Dedifferentiated amniotic fluid mesenchymal stem cell (primary cell): ENCODE data around the gene RPP38.
A peak's percentile ranks its signal among the peaks of the same experiment; 100 is the strongest.

Source experiments
- DNase-seq: peaks from one replicate; pipeline ENCODE4 v3.0.0-alpha.2; 2016; ENCODE audit errors: extremely low spot score

The RPP38 gene

GRCh38 chr10:15112657-15113056, 15.5 kb downstream of the RPP38 start:
- no peak for DNase-seq

DNA sequence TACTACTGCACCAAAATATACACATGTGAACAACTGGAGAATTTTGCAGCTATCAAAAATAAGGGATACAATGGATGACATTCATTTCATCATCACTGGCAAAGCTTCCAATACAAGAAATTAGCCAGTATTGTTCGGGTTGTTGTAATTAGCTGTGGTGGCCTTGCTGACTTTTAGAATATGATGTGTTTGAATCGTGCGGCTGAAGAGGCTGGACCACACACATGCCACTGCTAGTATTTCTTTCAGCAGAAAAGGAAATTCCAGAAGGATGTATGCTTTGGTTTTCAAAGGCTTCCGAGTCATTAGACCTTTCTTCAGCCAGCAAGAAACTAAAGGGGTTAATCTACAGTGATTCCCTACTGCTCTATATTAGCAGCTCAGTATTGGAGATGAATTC, 16.6 kb downstream of the RPP38 start:
- DNase-seq: no peak

- no peak for DNase-seq
Measured at GRCh38 chr10:15116225-15116624, 19.1 kb downstream of the RPP38 start.

DNA sequence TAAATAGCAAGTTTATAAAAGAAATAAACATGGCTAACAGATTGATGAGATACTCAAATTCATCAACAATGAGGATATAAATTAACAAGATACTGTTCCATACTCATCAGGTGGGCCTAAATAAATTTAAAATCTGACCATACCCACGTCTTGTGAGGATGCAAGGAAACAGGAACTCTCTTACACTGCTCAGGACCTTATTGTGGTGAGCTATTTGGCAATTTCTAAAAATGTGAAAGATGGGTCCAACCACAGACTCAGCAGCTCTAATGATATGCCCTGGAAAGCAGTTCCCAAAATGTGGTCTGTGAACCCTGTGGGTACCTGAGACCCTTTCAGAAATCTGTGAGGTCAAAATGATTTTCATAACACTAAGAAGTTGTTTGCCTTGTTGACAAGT, 21.5 kb downstream of the RPP38 start:
- no peak for DNase-seq

GRCh38 chr10:15120523-15120922, 23.4 kb downstream of the RPP38 start:
- no peak for DNase-seq

DNA sequence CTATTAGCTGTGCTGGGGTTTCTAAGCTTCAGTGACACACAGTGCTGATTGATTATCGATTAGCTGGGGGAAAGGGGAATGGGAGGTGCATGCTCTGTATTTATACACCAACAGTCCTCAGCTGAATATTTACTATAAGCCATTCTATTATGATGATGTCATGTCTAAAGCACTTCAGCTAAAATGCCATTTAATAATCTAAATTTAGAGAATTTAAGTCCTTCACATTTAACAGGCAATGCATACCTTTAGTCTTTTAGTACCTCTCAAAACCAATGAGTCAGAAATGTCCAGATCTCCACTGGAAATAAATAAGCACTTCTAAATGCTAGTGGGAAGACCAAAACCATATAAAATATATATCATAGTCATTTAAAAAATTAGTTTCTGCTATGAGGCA, 24.6 kb downstream of the RPP38 start:
- DNase-seq: no peak

DNA sequence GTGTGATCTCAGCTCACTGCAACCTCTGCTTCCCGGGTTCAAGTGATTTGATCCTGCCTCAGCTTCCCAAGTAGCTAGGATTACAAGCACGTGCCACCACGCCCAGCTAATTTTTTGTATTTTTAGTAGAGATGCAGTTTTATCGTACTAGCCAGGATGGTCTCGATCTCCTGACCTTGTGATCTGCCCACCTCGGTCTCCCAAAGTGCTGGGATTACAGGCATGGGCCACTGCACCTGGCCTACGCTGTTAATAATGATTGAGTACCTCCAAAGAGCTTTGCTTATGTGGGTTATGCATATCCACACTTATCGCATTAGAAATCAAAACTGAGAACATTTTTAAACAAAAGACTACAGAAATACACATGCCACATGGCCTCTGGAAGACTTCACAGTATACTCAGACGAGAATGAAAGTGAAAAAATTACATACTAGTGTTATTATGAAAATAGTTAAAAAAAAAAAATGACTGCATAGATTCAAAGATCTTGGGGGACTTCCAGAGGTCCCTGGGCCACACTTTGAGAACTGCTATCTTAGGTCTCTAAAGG, 25.4 kb downstream of the RPP38 start:
- no peak for DNase-seq

GRCh38 chr10:15123749-15124184, 26.6 kb downstream of the RPP38 start:
- peak; percentile 74 for DNase-seq

- no peak for DNase-seq
Measured at GRCh38 chr10:15124190-15124589, 27.0 kb downstream of the RPP38 start.

GRCh38 chr10:15124908-15125307, 27.8 kb downstream of the RPP38 start:
- DNase-seq: no peak

DNA sequence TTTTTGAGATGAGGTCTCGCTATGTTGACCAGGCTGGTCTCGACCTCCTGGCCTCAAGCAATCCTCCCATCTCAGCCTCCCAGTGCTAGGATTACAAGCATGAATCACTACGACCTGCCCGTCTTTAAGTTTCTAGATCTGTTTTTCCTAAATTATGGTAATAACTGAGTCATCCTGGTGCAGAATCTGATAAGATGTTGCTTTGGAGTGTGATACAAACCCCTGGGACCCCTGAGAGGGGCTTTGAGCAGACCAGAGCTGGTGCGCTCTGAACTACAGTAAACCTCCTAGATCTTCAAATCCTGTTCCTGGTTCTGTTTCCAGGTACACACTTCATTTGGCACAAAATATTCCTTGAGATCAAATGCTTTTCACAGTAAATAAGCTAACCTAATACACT, 34.2 kb downstream of the RPP38 start:
- DNase-seq: no peak

DNA sequence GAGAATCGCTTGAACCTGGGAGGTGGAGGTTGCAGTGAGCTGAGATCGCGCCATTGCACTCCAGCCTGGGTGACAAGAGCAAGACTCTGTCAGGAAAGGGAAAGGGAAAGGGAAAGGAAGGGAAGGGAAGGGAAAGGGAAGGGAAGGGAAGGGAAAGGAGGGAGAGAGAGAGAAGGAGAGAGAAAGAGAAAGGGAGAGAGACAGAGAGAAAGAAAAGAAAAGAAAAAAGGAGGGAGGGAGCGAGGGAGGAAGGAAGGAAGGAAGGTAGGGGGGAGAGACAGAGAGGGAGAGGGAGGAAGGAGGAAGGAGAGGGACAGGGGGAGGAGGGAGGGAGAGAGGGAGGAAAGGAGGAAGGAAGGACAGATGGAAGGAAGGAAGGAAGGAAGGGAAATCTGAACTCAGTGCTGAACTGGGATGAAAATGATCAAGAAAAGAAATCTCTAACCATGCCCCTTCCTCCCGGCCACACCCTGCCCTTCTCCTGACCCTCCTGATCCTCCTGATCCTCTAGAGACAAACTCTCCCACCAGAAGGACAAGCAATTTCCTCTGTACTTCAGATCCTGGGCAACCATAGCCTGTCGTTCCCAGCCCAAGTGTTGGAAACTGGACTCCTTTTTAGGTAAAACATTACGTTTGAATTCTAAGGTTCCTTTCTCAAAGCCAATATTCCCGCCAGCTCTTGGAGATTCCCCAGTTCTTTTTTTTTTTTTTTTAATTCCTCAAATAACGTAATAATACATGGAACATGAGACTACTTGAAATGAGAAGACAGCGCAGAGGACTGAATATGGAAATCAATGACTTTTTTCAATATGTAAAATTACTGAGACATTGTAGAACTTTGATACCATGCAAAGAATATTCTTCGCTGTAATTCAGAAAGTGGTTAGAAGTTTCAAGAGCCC, 39.2 kb downstream of the RPP38 start:
- DNase-seq: no peak

DNA sequence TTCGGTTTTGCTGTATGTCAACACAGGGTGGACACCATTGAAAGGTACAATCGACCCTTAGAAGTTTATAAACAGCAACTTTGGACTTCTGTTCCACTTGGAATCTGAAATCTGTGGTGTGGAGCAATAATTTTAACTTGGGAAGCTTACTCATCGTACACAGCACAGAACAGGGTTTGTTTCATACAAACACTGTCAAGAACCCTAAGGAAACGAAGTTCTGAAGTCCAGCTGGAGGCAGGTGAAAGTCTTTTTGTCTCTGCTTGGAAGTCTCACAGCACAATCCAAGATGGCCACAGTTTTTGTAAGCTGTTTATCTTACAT, 39.8 kb downstream of the RPP38 start:
- DNase-seq: no peak

DNA sequence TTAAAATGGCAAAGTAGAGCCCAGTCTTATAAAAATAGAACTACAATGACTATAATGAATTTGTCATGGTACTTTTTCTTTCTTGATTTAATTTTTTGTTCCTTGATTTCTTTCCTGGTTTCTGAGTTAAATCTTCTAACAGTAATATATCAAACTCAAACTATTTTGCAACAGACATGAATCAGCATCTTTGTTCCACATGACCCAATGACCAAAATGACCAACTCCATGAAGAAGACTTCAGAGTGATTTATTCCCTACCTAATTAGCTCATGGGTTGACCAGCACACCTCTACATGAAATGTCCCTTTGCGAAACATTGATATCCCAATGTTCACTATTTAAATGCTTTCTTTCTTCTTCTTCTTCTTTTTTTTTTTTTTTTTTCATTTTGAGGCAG, 40.5 kb downstream of the RPP38 start:
- DNase-seq: no peak

DNA sequence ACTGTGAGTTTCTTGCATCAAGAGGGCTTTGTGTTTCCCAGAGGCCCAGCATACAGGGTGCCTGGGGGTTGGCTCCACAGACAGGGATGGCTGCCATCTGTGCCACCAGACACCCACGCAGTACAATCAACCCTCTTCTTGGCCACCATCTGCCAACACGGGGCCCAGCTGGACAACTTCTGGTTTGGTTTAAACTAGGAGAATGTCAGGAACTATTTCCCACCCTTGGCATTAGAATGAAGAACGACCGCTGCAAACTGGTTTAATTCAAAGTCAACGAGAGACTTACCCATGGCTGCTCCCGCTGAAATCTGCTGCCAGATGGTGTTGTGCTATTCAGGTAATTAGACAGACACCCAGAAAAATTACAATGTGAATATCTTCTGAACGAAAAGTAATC, 43.5 kb downstream of the RPP38 start:
- no peak for DNase-seq

- DNase-seq: no peak
Measured at GRCh38 chr10:15141136-15142054, 44.2 kb downstream of the RPP38 start.

DNA sequence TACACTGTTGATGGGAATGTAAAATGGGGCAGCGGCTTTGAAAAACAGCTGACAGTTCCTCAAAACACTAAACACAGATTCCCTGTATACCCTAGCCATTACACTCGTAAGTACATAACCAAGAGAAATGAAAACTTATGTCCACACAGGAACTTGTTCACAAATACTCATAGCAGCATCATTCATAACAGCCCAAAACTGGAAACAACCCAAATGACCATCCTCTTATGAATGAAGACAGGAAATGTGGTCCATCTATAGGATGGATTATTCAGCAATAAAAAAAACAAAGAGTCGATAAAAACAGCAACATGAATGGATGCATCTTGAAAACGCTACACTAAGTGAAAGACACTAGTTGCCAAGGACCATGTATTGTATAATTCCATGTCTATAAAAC, 47.6 kb downstream of the RPP38 start:
- DNase-seq: no peak

DNA sequence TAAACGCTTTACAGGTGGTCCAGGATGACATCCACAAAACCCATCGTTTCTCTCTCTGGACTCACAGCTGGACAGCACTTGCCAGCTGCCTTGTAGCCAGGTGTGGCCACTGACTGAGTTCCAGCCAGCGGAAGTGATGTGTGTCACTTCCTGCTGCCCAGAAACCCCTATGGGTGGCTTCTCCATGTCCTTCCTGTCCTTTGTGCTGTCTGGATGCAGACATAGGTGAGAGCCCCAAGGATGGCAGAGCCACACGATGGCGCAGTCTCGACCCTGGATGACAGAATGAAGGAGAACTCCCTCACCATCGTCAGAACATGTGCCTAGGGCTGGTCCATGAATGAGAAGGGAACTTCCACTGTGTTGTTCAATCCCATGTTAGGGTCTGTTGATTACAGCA, 49.2 kb downstream of the RPP38 start:
- DNase-seq: no peak

GRCh38 chr10:15147594-15148392, 50.6 kb downstream of the RPP38 start:
- no peak for DNase-seq

- DNase-seq: no peak
Measured at GRCh38 chr10:15149042-15149771, 52.1 kb downstream of the RPP38 start.

DNA sequence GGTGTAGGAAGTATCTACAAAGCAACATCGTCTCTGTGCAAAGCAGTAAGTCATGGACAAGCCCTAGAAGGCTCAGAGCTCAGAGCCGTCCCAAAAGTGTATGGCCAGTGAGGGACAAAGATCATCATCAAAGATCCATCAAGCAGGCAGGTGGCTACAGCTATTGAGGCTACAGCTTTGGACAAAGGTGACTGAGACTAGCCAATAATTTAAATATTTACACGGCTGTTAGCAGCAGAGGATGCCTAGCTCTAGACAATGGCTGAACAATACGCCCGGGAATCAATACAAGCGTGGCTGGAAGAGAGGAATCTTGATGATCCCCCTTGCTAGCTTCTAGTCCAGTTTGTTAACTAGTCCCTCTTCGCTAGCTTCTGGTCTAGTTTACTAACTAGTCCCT, 53.4 kb downstream of the RPP38 start:
- DNase-seq: no peak
